Neural progenitor cell (in vitro differentiated cells): ENCODE measurements around the gene CHI3L2. TPM values are rescaled to one million over a fixed set of nuclear protein-coding genes. Genes with fewer than 3 reads are reported as not detected.

Experiments
- DNase-seq: peaks from one replicate; pipeline ENCODE4 v3.0.0-alpha.2; 2016; ENCODE audit warnings: low spot score
- H2AFZ ChIP-seq: fragments of 200-600 bp; sonication (generic); replicated peaks from 2 replicates; pipeline ENCODE4 v1.6.1; 2016; ENCODE audit warnings: antibody characterized with exemption
- H3F3A ChIP-seq: fragments of 200-600 bp; sonication (generic); 2 replicates; pipeline ENCODE4 v1.6.1; 2016; ENCODE audit warnings: antibody characterized with exemption, low read depth
- H3K27ac ChIP-seq: fragments of 200-600 bp; sonication (generic); 2 replicates; pipeline ENCODE4 v1.5.1; 2016; ENCODE audit warnings: mild to moderate bottlenecking
- H3K27me3 ChIP-seq: fragments of 200-600 bp; sonication (generic); 2 replicates; pipeline ENCODE4 v1.6.1; 2016; ENCODE audit warnings: mild to moderate bottlenecking, moderate library complexity
- H3K36me3 ChIP-seq: fragments of 200-600 bp; sonication (generic); 2 replicates; pipeline ENCODE4 v1.5.1; 2016
- H3K4me1 ChIP-seq: fragments of 200-600 bp; sonication (generic); 2 replicates; pipeline ENCODE4 v1.6.1; 2016; ENCODE audit warnings: mixed run types
- H3K4me2 ChIP-seq: fragments of 200-600 bp; sonication (generic); 2 replicates; pipeline ENCODE4 v1.6.1; 2016
- H3K4me3 ChIP-seq: fragments of 200-600 bp; sonication (generic); 2 replicates; pipeline ENCODE4 v1.5.1; 2016
- H3K79me2 ChIP-seq: fragments of 200-600 bp; sonication (generic); 2 replicates; pipeline ENCODE4 v1.6.1; 2016; ENCODE audit warnings: low read depth
- H3K9ac ChIP-seq: fragments of 200-600 bp; sonication (generic); 2 replicates; pipeline ENCODE4 v1.6.1; 2016
- H3K9me3 ChIP-seq: fragments of 200-600 bp; sonication (generic); 2 replicates; pipeline ENCODE4 v1.5.1; 2016; ENCODE audit warnings: low read depth
- H4K20me1 ChIP-seq: fragments of 200-600 bp; sonication (generic); 2 replicates; pipeline ENCODE4 v1.6.1; 2016; ENCODE audit warnings: low read depth
- H3K27ac Mint-ChIP-seq: 3 replicates; pipeline ENCODE4 v1.8.0; 2021; ENCODE audit warnings: mixed read lengths
- H3K27me3 Mint-ChIP-seq: 2 replicates; pipeline ENCODE4 v1.8.0; 2022; ENCODE audit warnings: low read depth, mild to moderate bottlenecking, inconsistent platforms, moderate library complexity, mixed read lengths; ENCODE audit not compliant: insufficient read depth
- H3K36me3 Mint-ChIP-seq: 3 replicates; pipeline ENCODE4 v1.8.0; 2021; ENCODE audit warnings: mixed read lengths
- H3K4me1 Mint-ChIP-seq: 3 replicates; pipeline ENCODE4 v1.8.0; 2021; ENCODE audit warnings: mixed read lengths
- H3K4me3 Mint-ChIP-seq: 3 replicates; pipeline ENCODE4 v1.8.0; 2021; ENCODE audit warnings: mild to moderate bottlenecking, moderate library complexity, mixed read lengths
- H3K9me3 Mint-ChIP-seq: 3 replicates; pipeline ENCODE4 v1.8.0; 2020; ENCODE audit warnings: mixed read lengths
- CTCF ChIP-seq: fragments of 200-600 bp; sonication (generic); IDR thresholded peaks from 2 replicates; pipeline ENCODE4 v1.5.1; 2017; ENCODE audit warnings: antibody characterized with exemption, mild to moderate bottlenecking
- EZH2 ChIP-seq: fragments of 200-600 bp; sonication (generic); IDR thresholded peaks from 2 replicates; pipeline ENCODE4 v1.6.1; 2017; ENCODE audit warnings: antibody characterized with exemption, mild to moderate bottlenecking, moderate library complexity
- EZH2phosphoT487 ChIP-seq: fragments of 200-600 bp; sonication (generic); IDR thresholded peaks from 2 replicates; pipeline ENCODE4 v1.6.1; 2017; ENCODE audit warnings: antibody characterized with exemption
- total RNA-seq: library from RNA; depleted of rRNA; stranded (reverse); fragments of >200 nt; gene quantifications from 2 replicates; pipeline ENCODE4 v1.2.3, GENCODE V29; 2015; ENCODE audit warnings: low replicate concordance

Gene CHI3L2
- total RNA-seq, 1 donor from 2014 or later = not detected

- Histone ChIP-seq H3K27ac (no peak within 1 kb of the TSS), H3K27me3 (peaks cover 19% of the 10 kb centered on the region), H3K4me1 (no peaks in the 10 kb centered on the region), H3F3A (no peaks in the 10 kb centered on the region), H3K36me3 (no peaks in the 10 kb centered on the region), H2AFZ (no peak within 1 kb of the TSS), H3K4me3 (no peak within 1 kb of the TSS), H3K9me3 (no peaks in the 10 kb centered on the region), H4K20me1 (no peaks in the 10 kb centered on the region), H3K79me2 (no peaks in the 10 kb centered on the region), H3K9ac (no peak within 1 kb of the TSS), H3K4me2 (no peak within 1 kb of the TSS)
- Mint-ChIP-seq H3K27ac (no peak within 1 kb of the TSS), H3K4me1 (peaks cover 8% of the 10 kb centered on the region), H3K4me3 (no peak within 1 kb of the TSS), H3K36me3 (no peaks in the 10 kb centered on the region), H3K27me3 (peaks cover 19% of the 10 kb centered on the region), H3K9me3 (no peaks in the 10 kb centered on the region)
- no peak for DNase-seq
- TF ChIP-seq EZH2 = no peak
- no peak for TF ChIP-seq EZH2phosphoT487
- no peak for TF ChIP-seq CTCF
These were observed 27.4 kb upstream of the CHI3L2 start, which contains the start of gene DENND2D for GRCh38 chr1:111199881-111200801. Gene DENND2D, minus strand, starts transcription at chr1:111200646. Its CDS starts 187 bp downstream, at chr1:111200459.

GRCh38 chr1:111200802-111201161, 26.7 kb upstream of the CHI3L2 start:
- no peak overlapping the region for H2AFZ ChIP-seq
- TF ChIP-seq EZH2phosphoT487 (no peak), CTCF (no peak), EZH2 (no peak)

DNA sequence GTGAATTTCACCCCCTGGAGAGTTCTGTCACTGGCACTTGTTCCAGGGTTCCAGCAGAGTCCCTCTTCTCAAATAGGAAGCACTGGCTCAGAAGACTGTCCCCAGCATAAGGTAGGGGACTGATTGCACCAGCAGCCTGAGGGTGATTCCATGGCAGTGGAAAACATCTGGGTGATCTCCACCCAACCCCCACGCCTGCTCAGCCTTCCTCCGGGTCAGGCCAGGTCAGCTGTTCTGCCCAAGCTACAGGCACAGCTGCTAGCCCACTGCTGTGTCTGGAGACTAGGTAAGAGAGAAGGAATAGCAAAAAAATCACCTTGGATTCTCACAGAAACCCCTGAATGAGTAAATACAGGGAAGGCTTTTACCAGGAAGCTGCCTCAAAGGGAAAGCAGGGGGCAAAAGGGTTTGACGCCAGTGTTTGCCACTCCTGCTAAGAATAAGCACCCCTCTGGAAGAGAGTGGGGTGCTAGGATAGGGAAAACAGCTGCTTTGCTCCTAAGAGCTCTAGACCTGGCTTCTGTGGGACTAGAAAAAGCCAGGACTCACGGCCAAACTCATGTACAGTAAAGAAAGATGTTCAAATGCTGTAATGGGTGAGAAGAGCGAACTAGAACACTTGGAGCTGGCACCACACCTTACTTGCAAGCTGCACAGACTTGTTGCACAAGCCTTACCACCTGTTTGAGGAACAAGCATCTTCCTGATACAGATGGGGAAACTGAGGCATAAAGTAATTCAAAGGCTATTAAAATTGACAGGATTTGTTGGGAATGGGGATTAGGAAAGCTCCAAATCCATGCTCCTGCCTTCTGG, 26.0 kb upstream of the CHI3L2 start:
- Histone ChIP-seq H3K79me2 (no peaks in the 10 kb centered on the region), H3K27me3 (peaks cover 28% of the 10 kb centered on the region), H3K4me3 (no peak overlapping the region), H3K27ac (no peak overlapping the region), H2AFZ (no peak overlapping the region), H3K4me1 (no peaks in the 10 kb centered on the region), H4K20me1 (no peaks in the 10 kb centered on the region), H3K9me3 (no peaks in the 10 kb centered on the region), H3K9ac (no peak overlapping the region), H3K4me2 (no peak overlapping the region), H3F3A (no peaks in the 10 kb centered on the region), H3K36me3 (no peaks in the 10 kb centered on the region)
- TF ChIP-seq CTCF = no peak
- TF ChIP-seq EZH2phosphoT487 = no peak
- TF ChIP-seq EZH2 = no peak
- H3K4me1 Mint-ChIP-seq = peaks cover 7% of the 10 kb centered on the region
- no peak for DNase-seq
- H3K27ac Mint-ChIP-seq = no peak overlapping the region
- H3K27me3 Mint-ChIP-seq = peaks cover 26% of the 10 kb centered on the region
- no peaks in the 10 kb centered on the region for H3K9me3 Mint-ChIP-seq
- H3K36me3 Mint-ChIP-seq = no peaks in the 10 kb centered on the region
- H3K4me3 Mint-ChIP-seq = no peak overlapping the region

More at GRCh38 chr1:111200802-111201161, 26.7 kb upstream of the CHI3L2 start:
- Mint-ChIP-seq H3K27ac (no peak overlapping the region), H3K4me3 (no peak overlapping the region), H3K36me3 (no peaks in the 10 kb centered on the region), H3K27me3 (peaks cover 25% of the 10 kb centered on the region), H3K4me1 (peaks cover 8% of the 10 kb centered on the region), H3K9me3 (no peaks in the 10 kb centered on the region)
- no peaks in the 10 kb centered on the region for H3K9me3 ChIP-seq
- no peaks in the 10 kb centered on the region for H3K4me1 ChIP-seq
- no peaks in the 10 kb centered on the region for H3K36me3 ChIP-seq
- H3K27me3 ChIP-seq = peaks cover 26% of the 10 kb centered on the region
- H3K4me3 ChIP-seq = no peak overlapping the region
- H3K9ac ChIP-seq = no peak overlapping the region
- no peaks in the 10 kb centered on the region for H3K79me2 ChIP-seq
- no peaks in the 10 kb centered on the region for H3F3A ChIP-seq
- H3K27ac ChIP-seq = no peak overlapping the region
- H3K4me2 ChIP-seq = no peak overlapping the region
- no peak for DNase-seq
- no peaks in the 10 kb centered on the region for H4K20me1 ChIP-seq
